MM.1S (cell line): ENCODE results near the gene PRKAG2.

Experiments
- DNase-seq: peaks from one replicate; pipeline ENCODE4 v3.0.0-alpha.2; 2015
- H2AFZ ChIP-seq: fragments of 300-600 bp; sonication (generic); 2 replicates; pipeline ENCODE4 v1.6.0; 2016; ENCODE audit warnings: antibody characterized with exemption, low read length
- H3F3A ChIP-seq: fragments of 300-600 bp; sonication (generic); 2 replicates; pipeline ENCODE4 v1.6.1; 2016; ENCODE audit warnings: mild to moderate bottlenecking, antibody characterized with exemption, low read length, moderate library complexity, mixed read lengths; ENCODE audit not compliant: insufficient read depth
- H3K27ac ChIP-seq: fragments of 300-600 bp; sonication (generic); 2 replicates; pipeline ENCODE4 v1.5.1; 2016; ENCODE audit warnings: mild to moderate bottlenecking, low read length
- H3K27me3 ChIP-seq: fragments of 300-600 bp; sonication (generic); replicated peaks from 2 replicates; pipeline ENCODE4 v1.6.0; 2016; ENCODE audit warnings: low read length; ENCODE audit not compliant: insufficient read depth
- H3K36me3 ChIP-seq: fragments of 300-600 bp; sonication (generic); replicated peaks from 2 replicates; pipeline ENCODE4 v1.6.1; 2016; ENCODE audit warnings: mild to moderate bottlenecking, low read length, mixed read lengths; ENCODE audit not compliant: insufficient read depth
- H3K4me1 ChIP-seq: fragments of 300-600 bp; sonication (generic); 2 replicates; pipeline ENCODE4 v1.6.1; 2016; ENCODE audit warnings: low read length, mixed read lengths
- H3K4me2 ChIP-seq: fragments of 300-600 bp; sonication (generic); 2 replicates; pipeline ENCODE4 v1.6.0; 2016; ENCODE audit warnings: low read depth, low read length
- H3K4me3 ChIP-seq: fragments of 300-600 bp; sonication (generic); 2 replicates; pipeline ENCODE4 v1.5.1; 2016; ENCODE audit warnings: low read length, mixed read lengths
- H3K79me2 ChIP-seq: fragments of 300-600 bp; sonication (generic); 2 replicates; pipeline ENCODE4 v1.6.1; 2016; ENCODE audit warnings: mixed run types, low read length, mixed read lengths
- H3K9ac ChIP-seq: fragments of 300-600 bp; sonication (generic); 2 replicates; pipeline ENCODE4 v1.6.1; 2016; ENCODE audit warnings: low read length, mixed read lengths
- H3K9me2 ChIP-seq: fragments of 300-600 bp; sonication (generic); replicated peaks from 2 replicates; pipeline ENCODE4 v1.6.1; 2016; ENCODE audit warnings: mild to moderate bottlenecking, low read length, mixed read lengths; ENCODE audit not compliant: insufficient read depth
- H3K9me3 ChIP-seq: fragments of 300-600 bp; sonication (generic); replicated peaks from 2 replicates; pipeline ENCODE4 v1.6.1; 2016; ENCODE audit warnings: mild to moderate bottlenecking, low read length, mixed read lengths; ENCODE audit not compliant: insufficient read depth
- H4K20me1 ChIP-seq: fragments of 300-600 bp; sonication (generic); 2 replicates; pipeline ENCODE4 v1.6.1; 2016; ENCODE audit warnings: mild to moderate bottlenecking, low read length, moderate library complexity, mixed read lengths; ENCODE audit not compliant: insufficient read depth
- EZH2 ChIP-seq: fragments of 300-600 bp; sonication (generic); optimal IDR thresholded peaks from 2 replicates; pipeline ENCODE3; 2017; ENCODE audit warnings: low read depth, mild to moderate bottlenecking, antibody characterized with exemption, low read length, mixed read lengths
- EZH2phosphoT487 ChIP-seq: fragments of 300-600 bp; sonication (generic); IDR thresholded peaks from 2 replicates; pipeline ENCODE4 v1.6.1; 2018; ENCODE audit warnings: antibody characterized with exemption, low read length
- TF ChIP-seq, protein P1 (sequence below): fragments of 300-600 bp; sonication (generic); IDR thresholded peaks from 2 replicates; pipeline ENCODE4 v1.5.1; 2016; ENCODE audit warnings: antibody characterized with exemption, low read length, mixed read lengths

PRKAG2 gene

DNA sequence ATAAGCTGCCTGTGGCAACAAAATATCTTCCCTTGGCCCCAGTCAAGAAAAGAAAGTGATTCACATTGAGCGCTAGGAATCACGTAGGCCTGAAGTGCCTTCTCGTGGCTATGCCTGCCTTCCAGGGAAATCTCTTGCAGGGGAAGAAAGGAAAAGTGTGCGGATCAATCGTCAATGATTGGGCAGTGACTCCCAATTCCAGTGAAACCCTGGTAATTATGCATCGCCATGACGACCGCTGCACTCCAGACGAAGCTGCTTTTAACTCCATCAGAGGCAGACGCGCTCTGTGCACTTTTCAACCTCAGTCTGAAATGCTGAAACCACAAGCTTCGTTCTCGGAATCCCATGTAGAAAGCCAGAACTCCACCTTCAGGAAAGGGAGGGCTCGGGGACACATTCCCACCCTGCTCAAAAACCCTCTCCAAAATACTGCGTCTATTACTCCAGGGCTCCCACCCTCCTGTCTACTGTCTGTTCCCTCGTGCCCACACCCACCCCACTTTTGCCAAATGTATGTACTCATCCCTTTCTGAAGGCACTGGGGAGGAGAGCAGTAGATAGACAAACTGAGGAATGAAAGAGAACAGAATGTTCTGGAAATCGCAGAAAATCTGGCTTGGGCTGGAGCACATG lies 24.2 kb upstream of the PRKAG2 start:
- Histone ChIP-seq H3F3A (no peaks in the 10 kb centered on the region), H3K4me1 (no peaks in the 10 kb centered on the region), H3K79me2 (no peaks in the 10 kb centered on the region), H2AFZ (no peak overlapping the region), H3K9me2 (no peaks in the 10 kb centered on the region), H3K9ac (no peak overlapping the region), H3K36me3 (no peaks in the 10 kb centered on the region), H3K4me3 (no peak overlapping the region), H3K4me2 (no peak overlapping the region), H3K27ac (no peak overlapping the region), H3K9me3 (no peaks in the 10 kb centered on the region), H3K27me3 (peaks cover 9% of the 10 kb centered on the region; the same call in 1 of the 2 replicates), H4K20me1 (no peaks in the 10 kb centered on the region)
- TF ChIP-seq EZH2 (no peak), EZH2phosphoT487 (no peak)
- TF ChIP-seq, protein P1, sequence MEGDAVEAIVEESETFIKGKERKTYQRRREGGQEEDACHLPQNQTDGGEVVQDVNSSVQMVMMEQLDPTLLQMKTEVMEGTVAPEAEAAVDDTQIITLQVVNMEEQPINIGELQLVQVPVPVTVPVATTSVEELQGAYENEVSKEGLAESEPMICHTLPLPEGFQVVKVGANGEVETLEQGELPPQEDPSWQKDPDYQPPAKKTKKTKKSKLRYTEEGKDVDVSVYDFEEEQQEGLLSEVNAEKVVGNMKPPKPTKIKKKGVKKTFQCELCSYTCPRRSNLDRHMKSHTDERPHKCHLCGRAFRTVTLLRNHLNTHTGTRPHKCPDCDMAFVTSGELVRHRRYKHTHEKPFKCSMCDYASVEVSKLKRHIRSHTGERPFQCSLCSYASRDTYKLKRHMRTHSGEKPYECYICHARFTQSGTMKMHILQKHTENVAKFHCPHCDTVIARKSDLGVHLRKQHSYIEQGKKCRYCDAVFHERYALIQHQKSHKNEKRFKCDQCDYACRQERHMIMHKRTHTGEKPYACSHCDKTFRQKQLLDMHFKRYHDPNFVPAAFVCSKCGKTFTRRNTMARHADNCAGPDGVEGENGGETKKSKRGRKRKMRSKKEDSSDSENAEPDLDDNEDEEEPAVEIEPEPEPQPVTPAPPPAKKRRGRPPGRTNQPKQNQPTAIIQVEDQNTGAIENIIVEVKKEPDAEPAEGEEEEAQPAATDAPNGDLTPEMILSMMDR = no peak
- DNase-seq = no peak

DNA sequence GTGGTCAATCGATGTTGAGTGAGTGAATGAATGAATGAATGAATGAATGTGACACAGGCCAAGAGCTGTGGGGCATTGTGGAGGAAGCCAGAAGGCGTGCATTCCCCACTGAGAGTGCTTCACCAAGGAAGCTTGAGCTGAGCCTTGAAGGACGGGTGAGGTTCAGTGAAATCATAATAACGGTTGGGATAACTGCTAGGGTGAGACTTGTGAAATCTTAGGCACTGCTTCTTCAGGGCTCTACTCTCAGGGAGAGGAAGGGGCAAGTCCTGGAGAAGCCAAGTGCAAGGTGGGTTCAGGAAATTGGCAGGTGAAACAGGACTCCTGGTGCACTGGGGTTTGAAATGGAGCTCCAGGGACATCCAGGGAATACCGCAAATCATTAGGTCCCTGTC lies 23.7 kb upstream of the PRKAG2 start:
- Histone ChIP-seq H3K4me2 (no peak overlapping the region), H3F3A (no peaks in the 10 kb centered on the region)
- TF ChIP-seq, protein P1 = no peak
- TF ChIP-seq EZH2phosphoT487 = no peak
- TF ChIP-seq EZH2 = no peak

DNA sequence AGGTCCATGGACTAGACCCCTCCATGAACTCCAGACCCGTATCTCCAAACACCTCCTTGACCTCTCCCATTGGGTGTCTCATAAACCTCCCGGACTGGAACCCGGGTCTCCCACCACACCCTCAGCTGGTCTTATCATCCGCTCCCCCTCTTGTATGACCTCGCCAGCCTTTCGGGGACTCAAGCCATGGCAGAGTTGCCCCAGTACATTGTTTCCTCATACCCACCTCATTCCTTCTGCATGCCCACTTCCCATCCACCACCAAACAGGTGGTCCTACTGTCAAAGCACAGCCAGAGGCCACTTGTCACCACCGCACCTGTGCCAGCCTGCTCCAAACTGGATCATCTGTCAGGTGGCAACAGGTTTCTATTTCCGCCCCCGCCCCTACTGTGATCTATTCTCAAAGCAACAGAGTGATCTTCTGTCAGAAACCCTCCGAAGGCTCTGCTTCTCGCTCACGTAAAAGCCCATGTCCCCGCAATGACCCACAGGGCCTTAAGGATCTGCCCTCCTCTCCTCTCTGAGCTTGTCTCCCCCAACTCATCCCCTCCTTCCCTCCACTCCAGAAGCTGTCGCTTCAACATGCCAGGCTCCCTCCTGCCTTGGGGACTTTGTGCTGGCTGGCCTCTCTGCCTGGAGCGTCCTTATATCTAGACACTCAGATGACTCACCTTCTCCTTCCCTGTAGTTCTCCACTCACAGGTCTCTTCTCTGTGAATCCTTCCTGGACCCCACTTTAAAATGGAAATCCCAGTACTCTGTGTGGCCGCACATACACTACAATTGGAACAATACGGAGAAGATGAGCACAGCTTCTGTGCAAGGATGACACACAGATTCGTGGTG lies 22.8 kb upstream of the PRKAG2 start:
- Histone ChIP-seq H3K9me2 (no peaks in the 10 kb centered on the region), H3K27ac (no peak overlapping the region), H3K4me3 (no peak overlapping the region), H3K79me2 (no peaks in the 10 kb centered on the region), H3K9me3 (no peaks in the 10 kb centered on the region), H3K4me2 (no peak overlapping the region), H3F3A (no peaks in the 10 kb centered on the region), H3K9ac (no peak overlapping the region), H3K36me3 (no peaks in the 10 kb centered on the region), H2AFZ (no peak overlapping the region), H3K27me3 (peaks cover 13% of the 10 kb centered on the region; the same call in 1 of the 2 replicates), H3K4me1 (no peaks in the 10 kb centered on the region), H4K20me1 (no peaks in the 10 kb centered on the region)
- TF ChIP-seq EZH2phosphoT487 = no peak
- no peak for TF ChIP-seq EZH2
- TF ChIP-seq, protein P1 = no peak
- no peak for DNase-seq

More for the DNA sequence above, 23.7 kb upstream of the PRKAG2 start:
- no peak overlapping the region for H2AFZ ChIP-seq
- H3K27me3 ChIP-seq = peaks cover 9% of the 10 kb centered on the region; the same call in 1 of the 2 replicates
- H3K4me1 ChIP-seq = no peaks in the 10 kb centered on the region
- H3K79me2 ChIP-seq = no peaks in the 10 kb centered on the region
- no peak overlapping the region for H3K27ac ChIP-seq
- no peak for DNase-seq
- H3K9me3 ChIP-seq = no peaks in the 10 kb centered on the region
- H3K9me2 ChIP-seq = no peaks in the 10 kb centered on the region
- no peak overlapping the region for H3K4me3 ChIP-seq
- H4K20me1 ChIP-seq = no peaks in the 10 kb centered on the region
- no peak overlapping the region for H3K9ac ChIP-seq
- H3K36me3 ChIP-seq = no peaks in the 10 kb centered on the region
